HG03060 (cell line): ENCODE results near the gene ZNF423.
"Not testable (repeated sequence)": the region's sequence is repeated elsewhere in the genome, so short reads cannot be mapped to it uniquely, and the experiment has no call there.

Source experiments
- ATAC-seq: cut with Tn5 transposase; IDR thresholded peaks from one replicate; pipeline ENCODE4 v1.9.1; 2021; ENCODE audit warnings: low read depth, moderate number of reproducible peaks; ENCODE audit not compliant: unreplicated experiment

ZNF423 gene

GRCh38 chr16:49874613-49875237 is 18.8 kb upstream of the ZNF423 start:
- no peak for ATAC-seq

- not testable (repeated sequence) for ATAC-seq
Observed at GRCh38 chr16:49871824-49872223, 15.9 kb upstream of the ZNF423 start.

GRCh38 chr16:49869731-49870130 is 13.8 kb upstream of the ZNF423 start:
- ATAC-seq: no peak

- no peak for ATAC-seq
Observed at GRCh38 chr16:49867796-49868668, 12.1 kb upstream of the ZNF423 start.

- ATAC-seq: no peak
Observed at GRCh38 chr16:49867234-49867633, 11.3 kb upstream of the ZNF423 start.

- no peak for ATAC-seq
Observed at GRCh38 chr16:49866595-49867071, 10.7 kb upstream of the ZNF423 start.

- no peak for ATAC-seq
Observed at GRCh38 chr16:49862694-49863093, 6.8 kb upstream of the ZNF423 start.

GRCh38 chr16:49861299-49861698 is 5.4 kb upstream of the ZNF423 start:
- no peak for ATAC-seq

GRCh38 chr16:49860593-49860992 is 4.7 kb upstream of the ZNF423 start:
- ATAC-seq: no peak

GRCh38 chr16:49859125-49859811 is 3.4 kb upstream of the ZNF423 start:
- no peak for ATAC-seq

- ATAC-seq: no peak
Observed at GRCh38 chr16:49858200-49859124, 2.5 kb upstream of the ZNF423 start.

GRCh38 chr16:49857423-49858181 is 1.7 kb upstream of the ZNF423 start:
- ATAC-seq: no peak

GRCh38 chr16:49856672-49857330 is 889 bp upstream of the ZNF423 start:
- ATAC-seq: no peak

GRCh38 chr16:49855280-49855821 is 561 bp downstream of the ZNF423 start:
- ATAC-seq: no peak

- no peak for ATAC-seq
Observed at GRCh38 chr16:49854796-49855203, 1.1 kb downstream of the ZNF423 start.

- ATAC-seq: no peak
Observed at GRCh38 chr16:49854188-49854795, 1.6 kb downstream of the ZNF423 start.

GRCh38 chr16:49852279-49852678 is 3.6 kb downstream of the ZNF423 start:
- no peak for ATAC-seq

GRCh38 chr16:49851468-49851787 is 4.5 kb downstream of the ZNF423 start:
- no peak for ATAC-seq
